HG02763 (cell line): ENCODE measurements around the gene BAIAP2L1.
"Not testable (repeated sequence)": the region's sequence is repeated elsewhere in the genome, so short reads cannot be mapped to it uniquely, and the experiment has no call there.

Experiments used
- ATAC-seq: cut with Tn5 transposase; IDR thresholded peaks from one replicate; pipeline ENCODE4 v1.9.1; 2021; ENCODE audit warnings: mild to moderate bottlenecking, moderate library complexity; ENCODE audit not compliant: unreplicated experiment

BAIAP2L1 gene

GRCh38 chr7:98399462-98399861 is 1.4 kb downstream of the BAIAP2L1 start:
- ATAC-seq: no peak

GRCh38 chr7:98398567-98399372 is 2.1 kb downstream of the BAIAP2L1 start:
- no peak for ATAC-seq

- ATAC-seq: no peak
These were observed 4.1 kb downstream of the BAIAP2L1 start for GRCh38 chr7:98396768-98397167.

DNA sequence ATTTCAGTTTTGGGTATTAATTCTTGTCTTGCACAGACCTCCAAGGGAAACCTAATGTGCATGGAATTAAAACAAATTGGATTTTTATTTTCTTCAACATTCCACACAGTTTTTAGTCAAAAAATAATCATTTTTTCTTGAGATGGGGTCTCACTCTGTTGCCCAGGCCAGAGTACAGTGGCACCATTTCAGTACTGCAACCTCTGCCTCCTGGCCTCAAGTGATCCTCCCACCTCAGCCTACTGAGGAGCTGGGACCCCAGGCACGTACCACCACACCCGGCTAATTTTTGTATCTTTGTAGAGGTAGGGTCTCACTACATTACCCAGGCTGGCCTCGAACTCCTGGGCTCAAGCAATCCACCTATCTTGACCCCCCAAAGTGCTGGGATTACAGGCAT is 4.9 kb downstream of the BAIAP2L1 start:
- ATAC-seq: no peak

DNA sequence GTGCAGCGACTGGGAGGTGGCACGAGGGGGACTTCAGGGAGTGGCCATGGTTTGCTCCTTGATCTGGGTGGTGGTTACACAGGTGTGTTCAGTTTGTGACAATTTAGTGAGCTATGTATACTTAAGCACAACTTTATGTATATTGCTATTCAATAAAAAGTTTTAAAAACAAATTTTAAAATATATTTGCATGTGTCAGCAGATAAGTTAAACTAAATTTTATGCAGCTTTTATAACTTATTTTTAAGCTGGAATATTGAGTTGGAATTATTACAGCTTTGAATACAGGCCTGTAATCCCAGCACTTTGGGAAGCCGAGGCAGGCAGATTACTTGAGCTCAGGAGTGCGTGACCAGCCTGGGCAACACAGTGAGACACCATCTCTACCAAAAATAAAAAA is 5.4 kb downstream of the BAIAP2L1 start:
- ATAC-seq: no peak

- ATAC-seq: no peak
These were observed 6.5 kb downstream of the BAIAP2L1 start for GRCh38 chr7:98394377-98394836.

GRCh38 chr7:98387544-98388226 is 13.2 kb downstream of the BAIAP2L1 start:
- ATAC-seq: no peak

DNA sequence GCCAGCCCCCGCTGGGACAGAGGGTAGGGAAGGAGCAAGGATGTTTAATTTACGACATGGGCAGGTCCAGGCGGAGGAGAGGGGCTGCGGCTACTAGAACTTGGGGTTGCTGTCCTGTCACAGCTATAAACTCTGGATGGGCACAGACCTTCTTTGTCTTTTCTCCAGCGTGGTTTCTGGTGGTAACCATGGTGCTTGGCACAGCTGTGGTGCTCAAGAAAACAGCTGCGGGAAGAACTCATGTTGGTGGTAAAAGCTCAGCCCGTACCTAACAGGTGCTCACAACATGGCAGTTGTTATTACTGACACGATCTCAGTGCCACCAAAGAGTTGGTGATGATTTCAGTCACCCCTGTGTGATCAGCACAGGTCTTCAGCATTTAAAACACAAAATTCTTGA is 13.8 kb downstream of the BAIAP2L1 start:
- ATAC-seq: no peak

DNA sequence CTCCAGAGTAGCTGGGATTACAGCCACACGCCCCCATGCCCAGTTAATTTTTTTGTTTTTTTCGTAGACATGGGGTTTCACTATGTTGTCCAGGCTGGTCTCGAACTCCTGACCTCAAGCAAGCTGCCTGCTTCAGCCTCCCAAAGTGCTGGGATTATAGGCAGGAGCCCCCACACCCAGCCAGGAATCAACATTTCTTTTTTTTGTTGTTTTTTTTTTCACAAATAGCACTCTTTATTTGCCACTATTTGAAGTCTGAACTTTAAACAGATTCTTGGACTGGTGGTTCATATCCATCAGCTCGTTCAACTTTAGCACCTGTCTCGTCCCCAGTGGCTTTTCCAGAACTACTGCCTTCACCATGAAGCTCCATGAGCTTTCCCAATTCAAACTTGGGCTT is 15.4 kb downstream of the BAIAP2L1 start:
- ATAC-seq: not testable (repeated sequence)

- ATAC-seq: no peak
These were observed 22.6 kb downstream of the BAIAP2L1 start for GRCh38 chr7:98378210-98378819.

DNA sequence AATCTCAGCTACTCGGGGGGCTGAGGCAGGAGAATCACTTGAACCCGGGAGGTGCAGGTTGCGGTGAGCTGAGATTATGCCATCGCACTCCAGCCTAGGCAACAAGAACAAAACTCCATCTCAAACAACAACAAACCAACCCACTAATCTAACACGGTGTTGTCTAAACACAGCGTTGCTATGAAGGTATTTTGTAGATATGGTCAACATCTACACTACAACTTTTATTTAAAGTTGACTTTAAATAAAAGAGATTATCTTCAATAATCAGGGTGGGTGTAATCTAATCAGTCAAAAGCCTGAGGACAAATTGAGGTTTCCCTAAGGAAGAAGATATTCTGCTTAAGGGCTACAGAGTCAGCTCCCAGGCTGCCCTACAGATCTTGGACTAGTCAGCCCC is 24.2 kb downstream of the BAIAP2L1 start:
- ATAC-seq: no peak

DNA sequence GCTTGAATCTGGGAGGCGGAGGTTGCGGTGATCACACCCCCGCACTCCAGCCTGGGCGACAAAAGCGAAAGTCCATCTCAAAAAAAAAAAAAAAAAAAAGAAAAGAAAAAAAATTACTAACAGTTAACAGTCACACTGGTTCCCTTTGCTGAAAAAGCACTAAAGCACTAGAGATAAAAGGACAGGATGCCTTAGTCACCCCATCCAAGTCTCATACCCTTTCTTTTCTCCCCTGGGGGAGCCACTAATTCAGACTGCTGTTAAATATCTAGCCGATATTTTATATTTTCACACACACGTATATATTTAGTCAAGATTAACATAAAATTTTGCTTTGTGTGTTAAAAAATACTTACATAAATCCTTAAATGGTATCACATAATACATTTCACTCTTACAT is 25.2 kb downstream of the BAIAP2L1 start:
- ATAC-seq: no peak

GRCh38 chr7:98374285-98374680 is 26.6 kb downstream of the BAIAP2L1 start:
- no peak for ATAC-seq

GRCh38 chr7:98372993-98373392 is 27.9 kb downstream of the BAIAP2L1 start:
- no peak for ATAC-seq

- no peak for ATAC-seq
These were observed 31.2 kb downstream of the BAIAP2L1 start for GRCh38 chr7:98369726-98370125.

- no peak for ATAC-seq
These were observed 32.2 kb downstream of the BAIAP2L1 start for GRCh38 chr7:98368716-98369115.

- ATAC-seq: no peak
These were observed 34.3 kb downstream of the BAIAP2L1 start for GRCh38 chr7:98366562-98366938.

GRCh38 chr7:98365863-98366561 is 34.9 kb downstream of the BAIAP2L1 start:
- ATAC-seq: no peak

DNA sequence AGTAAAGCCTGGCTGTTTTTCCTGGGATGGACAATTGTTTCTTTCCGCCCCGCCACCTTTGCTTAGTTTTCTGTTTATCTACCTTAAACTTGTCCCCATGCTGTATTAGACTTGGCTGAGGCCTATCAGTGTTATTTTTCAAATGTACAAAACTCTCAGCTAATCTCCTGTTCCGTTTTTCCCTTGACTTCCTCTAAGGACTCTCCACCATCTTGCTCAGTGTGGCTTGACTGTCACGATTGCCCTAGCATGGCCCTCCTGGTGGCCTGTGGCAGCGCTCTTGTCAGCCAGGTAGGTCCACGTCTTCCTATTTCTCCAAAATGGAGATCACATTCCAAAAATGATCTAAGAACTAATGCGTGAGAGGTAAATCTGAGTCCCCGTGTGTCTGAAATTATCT is 36.7 kb downstream of the BAIAP2L1 start:
- ATAC-seq: no peak

DNA sequence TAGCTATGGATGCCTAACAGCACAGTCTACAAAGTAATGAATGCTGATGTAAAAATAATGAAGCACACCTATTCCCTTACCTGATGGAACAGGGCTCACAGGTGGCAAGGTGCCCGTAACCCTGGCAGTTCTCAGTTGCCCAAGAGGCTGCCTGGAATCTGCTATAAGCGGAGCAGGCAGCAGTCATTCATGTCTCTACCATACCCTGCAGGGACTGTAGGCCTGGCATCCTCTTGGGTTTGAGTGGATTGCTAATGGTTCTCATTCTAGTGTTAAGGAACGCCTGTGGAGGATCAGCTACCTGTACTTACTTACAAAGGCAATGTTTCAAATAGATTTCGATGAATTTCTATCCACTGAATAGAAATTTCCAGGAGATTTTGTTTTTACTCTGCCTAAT is 38.4 kb downstream of the BAIAP2L1 start:
- no peak for ATAC-seq
